ENCODE measurements around the gene SMURF1. TPM values are rescaled to one million over a fixed set of nuclear protein-coding genes. Genes with fewer than 3 reads are reported as not detected.

SMURF1 gene
- polyA plus RNA-seq, 1 donor from 2014 or later, result 22.9 TPM

DNA sequence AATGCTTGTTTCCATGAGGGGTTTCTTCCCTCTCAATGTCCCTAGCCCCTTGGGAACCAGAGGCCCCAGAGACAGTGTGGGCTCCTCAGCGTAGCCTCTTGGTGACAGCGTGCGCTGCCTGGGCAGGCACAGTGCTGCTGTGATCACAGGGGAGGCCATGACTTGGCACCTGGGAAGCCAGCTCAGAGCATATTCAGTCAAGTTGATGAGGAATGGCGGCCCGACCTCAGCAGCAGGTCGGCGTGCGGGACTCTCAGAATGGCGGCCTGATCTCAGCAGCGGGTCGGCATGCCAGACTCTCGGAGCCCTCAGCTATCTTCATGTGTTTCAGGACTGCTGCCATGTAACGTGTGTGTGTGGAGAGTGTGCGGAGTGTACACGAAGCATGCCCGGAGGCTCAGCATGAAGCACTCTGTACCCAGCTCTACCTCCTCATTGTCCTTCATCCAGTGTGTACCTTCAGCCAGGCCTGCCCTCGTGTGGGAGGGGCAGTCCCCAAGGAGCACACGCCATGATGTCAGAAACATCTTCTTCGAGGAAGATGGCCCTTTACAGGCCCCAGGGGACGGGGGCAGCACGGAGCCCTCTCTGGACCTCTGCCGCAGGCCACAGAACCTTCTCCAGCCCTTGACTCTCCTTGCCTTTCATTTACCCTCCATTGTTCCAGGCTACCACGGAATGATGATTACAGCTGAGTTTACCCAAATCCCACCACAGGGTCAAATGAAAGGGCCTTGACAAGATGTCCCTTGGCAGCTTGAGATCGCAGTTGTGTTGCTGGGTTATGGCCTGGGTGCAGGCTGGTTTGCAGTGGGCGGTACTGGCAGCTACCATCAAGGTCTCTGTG lies 130.4 kb downstream of the SMURF1 start:
- Histone ChIP-seq H3K9ac (ENCODE audit: low read length) (no peak overlapping the region), H3K9me2 (ENCODE audit: insufficient read depth, low read length) (no peaks in the 10 kb centered on the region), H2AFZ (ENCODE audit: low read depth, low read length) (no peak overlapping the region), H3K27me3 (ENCODE audit: insufficient read depth, low read depth, low read length) (no peaks in the 10 kb centered on the region), H3K27ac (ENCODE audit: low read length) (no peak overlapping the region), H3F3A (ENCODE audit: insufficient read depth, low read length, poor library complexity, severe bottlenecking) (no peaks in the 10 kb centered on the region), H3K9me3 (ENCODE audit: low read length) (no peaks in the 10 kb centered on the region), H3K36me3 (ENCODE audit: insufficient read depth, low read length) (peaks cover 10% of the 10 kb centered on the region), H3K4me2 (ENCODE audit: low read length) (no peak overlapping the region), H3K79me2 (replicated peaks; ENCODE audit: insufficient read depth, low read length) (no peaks in the 10 kb centered on the region), H3K4me3 (ENCODE audit: low read length) (no peak overlapping the region), H4K20me1 (ENCODE audit: insufficient read depth) (no peaks in the 10 kb centered on the region)
- TF ChIP-seq POLR2AphosphoS5 (IDR thresholded peaks at IDR 0.05), result no peak
- TF ChIP-seq, protein P1, sequence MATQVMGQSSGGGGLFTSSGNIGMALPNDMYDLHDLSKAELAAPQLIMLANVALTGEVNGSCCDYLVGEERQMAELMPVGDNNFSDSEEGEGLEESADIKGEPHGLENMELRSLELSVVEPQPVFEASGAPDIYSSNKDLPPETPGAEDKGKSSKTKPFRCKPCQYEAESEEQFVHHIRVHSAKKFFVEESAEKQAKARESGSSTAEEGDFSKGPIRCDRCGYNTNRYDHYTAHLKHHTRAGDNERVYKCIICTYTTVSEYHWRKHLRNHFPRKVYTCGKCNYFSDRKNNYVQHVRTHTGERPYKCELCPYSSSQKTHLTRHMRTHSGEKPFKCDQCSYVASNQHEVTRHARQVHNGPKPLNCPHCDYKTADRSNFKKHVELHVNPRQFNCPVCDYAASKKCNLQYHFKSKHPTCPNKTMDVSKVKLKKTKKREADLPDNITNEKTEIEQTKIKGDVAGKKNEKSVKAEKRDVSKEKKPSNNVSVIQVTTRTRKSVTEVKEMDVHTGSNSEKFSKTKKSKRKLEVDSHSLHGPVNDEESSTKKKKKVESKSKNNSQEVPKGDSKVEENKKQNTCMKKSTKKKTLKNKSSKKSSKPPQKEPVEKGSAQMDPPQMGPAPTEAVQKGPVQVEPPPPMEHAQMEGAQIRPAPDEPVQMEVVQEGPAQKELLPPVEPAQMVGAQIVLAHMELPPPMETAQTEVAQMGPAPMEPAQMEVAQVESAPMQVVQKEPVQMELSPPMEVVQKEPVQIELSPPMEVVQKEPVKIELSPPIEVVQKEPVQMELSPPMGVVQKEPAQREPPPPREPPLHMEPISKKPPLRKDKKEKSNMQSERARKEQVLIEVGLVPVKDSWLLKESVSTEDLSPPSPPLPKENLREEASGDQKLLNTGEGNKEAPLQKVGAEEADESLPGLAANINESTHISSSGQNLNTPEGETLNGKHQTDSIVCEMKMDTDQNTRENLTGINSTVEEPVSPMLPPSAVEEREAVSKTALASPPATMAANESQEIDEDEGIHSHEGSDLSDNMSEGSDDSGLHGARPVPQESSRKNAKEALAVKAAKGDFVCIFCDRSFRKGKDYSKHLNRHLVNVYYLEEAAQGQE (IDR thresholded peaks at IDR 0.05; ENCODE audit: borderline replicate concordance), result no peak
- no peak for TF ChIP-seq RAD21 (conservative IDR thresholded peaks at IDR 0.05)
- TF ChIP-seq, protein P2, sequence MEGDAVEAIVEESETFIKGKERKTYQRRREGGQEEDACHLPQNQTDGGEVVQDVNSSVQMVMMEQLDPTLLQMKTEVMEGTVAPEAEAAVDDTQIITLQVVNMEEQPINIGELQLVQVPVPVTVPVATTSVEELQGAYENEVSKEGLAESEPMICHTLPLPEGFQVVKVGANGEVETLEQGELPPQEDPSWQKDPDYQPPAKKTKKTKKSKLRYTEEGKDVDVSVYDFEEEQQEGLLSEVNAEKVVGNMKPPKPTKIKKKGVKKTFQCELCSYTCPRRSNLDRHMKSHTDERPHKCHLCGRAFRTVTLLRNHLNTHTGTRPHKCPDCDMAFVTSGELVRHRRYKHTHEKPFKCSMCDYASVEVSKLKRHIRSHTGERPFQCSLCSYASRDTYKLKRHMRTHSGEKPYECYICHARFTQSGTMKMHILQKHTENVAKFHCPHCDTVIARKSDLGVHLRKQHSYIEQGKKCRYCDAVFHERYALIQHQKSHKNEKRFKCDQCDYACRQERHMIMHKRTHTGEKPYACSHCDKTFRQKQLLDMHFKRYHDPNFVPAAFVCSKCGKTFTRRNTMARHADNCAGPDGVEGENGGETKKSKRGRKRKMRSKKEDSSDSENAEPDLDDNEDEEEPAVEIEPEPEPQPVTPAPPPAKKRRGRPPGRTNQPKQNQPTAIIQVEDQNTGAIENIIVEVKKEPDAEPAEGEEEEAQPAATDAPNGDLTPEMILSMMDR (IDR thresholded peaks at IDR 0.05; ENCODE audit: poor library complexity, severe bottlenecking), result no peak
- TF ChIP-seq EP300 (conservative IDR thresholded peaks at IDR 0.05; ENCODE audit: poor library complexity, severe bottlenecking), result no peak
- TF ChIP-seq SMC3 (conservative IDR thresholded peaks at IDR 0.05; ENCODE audit: poor library complexity), result no peak
- TF ChIP-seq EZH2 (IDR thresholded peaks at IDR 0.05; ENCODE audit: borderline replicate concordance, insufficient read depth, low read length, poor library complexity, severe bottlenecking), result no peak
- no peak for TF ChIP-seq TAF1 (IDR thresholded peaks at IDR 0.05; ENCODE audit: low read depth)
- TF ChIP-seq MXI1 (conservative IDR thresholded peaks at IDR 0.05; ENCODE audit: poor library complexity, severe bottlenecking), result no peak

DNA sequence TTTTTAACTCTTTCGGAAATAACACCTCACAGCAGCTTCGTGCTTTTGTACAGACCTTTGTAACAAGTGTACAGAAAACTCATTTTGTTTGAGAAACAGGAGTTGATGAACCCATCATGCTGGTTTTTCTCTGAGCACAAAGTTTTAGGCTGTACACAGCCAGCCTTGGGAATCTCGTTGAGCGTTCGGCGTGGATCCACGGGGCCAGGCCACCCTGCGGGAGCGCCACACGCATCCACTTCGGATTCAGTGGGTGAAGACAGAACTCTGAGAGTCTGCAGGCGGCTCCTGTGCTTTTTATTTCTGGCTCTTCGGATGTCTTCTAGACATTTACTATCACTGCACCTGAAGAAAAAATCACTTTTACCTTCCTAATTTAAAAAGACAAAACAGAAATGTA lies 131.2 kb downstream of the SMURF1 start:
- TF ChIP-seq TAF1 (IDR thresholded peaks at IDR 0.05; ENCODE audit: low read depth) (no peak), EP300 (conservative IDR thresholded peaks at IDR 0.05; ENCODE audit: poor library complexity, severe bottlenecking) (no peak), POLR2AphosphoS5 (IDR thresholded peaks at IDR 0.05) (no peak), EZH2 (IDR thresholded peaks at IDR 0.05; ENCODE audit: borderline replicate concordance, insufficient read depth, low read length, poor library complexity, severe bottlenecking) (no peak), RAD21 (conservative IDR thresholded peaks at IDR 0.05) (no peak), SMC3 (conservative IDR thresholded peaks at IDR 0.05; ENCODE audit: poor library complexity) (no peak), MXI1 (conservative IDR thresholded peaks at IDR 0.05; ENCODE audit: poor library complexity, severe bottlenecking) (no peak)
- TF ChIP-seq, protein P2 (IDR thresholded peaks at IDR 0.05; ENCODE audit: poor library complexity, severe bottlenecking), result no peak
- TF ChIP-seq, protein P1 (IDR thresholded peaks at IDR 0.05; ENCODE audit: borderline replicate concordance), result no peak

More for the DNA sequence above, 131.2 kb downstream of the SMURF1 start:
- Histone ChIP-seq H3K9me2 (ENCODE audit: insufficient read depth, low read length) (no peaks in the 10 kb centered on the region), H3K4me3 (ENCODE audit: low read length) (no peak overlapping the region), H3F3A (ENCODE audit: insufficient read depth, low read length, poor library complexity, severe bottlenecking) (no peaks in the 10 kb centered on the region), H3K36me3 (ENCODE audit: insufficient read depth, low read length) (peaks cover 10% of the 10 kb centered on the region), H3K4me2 (ENCODE audit: low read length) (no peak overlapping the region), H3K27ac (ENCODE audit: low read length) (no peak overlapping the region), H2AFZ (ENCODE audit: low read depth, low read length) (no peak overlapping the region), H3K9me3 (ENCODE audit: low read length) (no peaks in the 10 kb centered on the region), H3K27me3 (ENCODE audit: insufficient read depth, low read depth, low read length) (no peaks in the 10 kb centered on the region), H3K9ac (ENCODE audit: low read length) (no peak overlapping the region), H4K20me1 (ENCODE audit: insufficient read depth) (no peaks in the 10 kb centered on the region), H3K79me2 (replicated peaks; ENCODE audit: insufficient read depth, low read length) (no peaks in the 10 kb centered on the region)
